ENCODE measurements around the gene DMPK. TPM values are rescaled to one million over a fixed set of nuclear protein-coding genes. Genes with fewer than 3 reads are reported as not detected.

DMPK gene
- polyA plus RNA-seq, 3 donors = 48.6 to 70.8 (median 64.3) TPM

GRCh38 chr19:45790942-45791341 lies 8.7 kb upstream of the DMPK start:
- no peak for DNase-seq

GRCh38 chr19:45789035-45789786 lies 6.9 kb upstream of the DMPK start:
- no peak for DNase-seq

- no peak for DNase-seq
Observed at GRCh38 chr19:45786533-45786894, 4.2 kb upstream of the DMPK start.

- no peak for DNase-seq
Observed at GRCh38 chr19:45785781-45786532, 3.7 kb upstream of the DMPK start.

GRCh38 chr19:45785097-45785496 lies 2.8 kb upstream of the DMPK start:
- DNase-seq = no peak

- no peak for DNase-seq
Observed at GRCh38 chr19:45784096-45784495, 1.8 kb upstream of the DMPK start.

GRCh38 chr19:45782820-45783785 lies 813 bp upstream of the DMPK start:
- DNase-seq = no peak

- no peak for DNase-seq
Observed at GRCh38 chr19:45781214-45782161, 802 bp downstream of the DMPK start.

GRCh38 chr19:45780448-45781213 lies 1.7 kb downstream of the DMPK start:
- no peak for DNase-seq

- DNase-seq = no peak
Observed at GRCh38 chr19:45780146-45780447, 2.2 kb downstream of the DMPK start.

- DNase-seq = peak; percentile 70
Observed at GRCh38 chr19:45779231-45780145, 2.8 kb downstream of the DMPK start.

GRCh38 chr19:45778010-45778661 lies 4.2 kb downstream of the DMPK start:
- DNase-seq = no peak

GRCh38 chr19:45777395-45777961 lies 4.8 kb downstream of the DMPK start:
- DNase-seq = no peak

- DNase-seq = no peak
Observed at GRCh38 chr19:45774765-45775164, 7.5 kb downstream of the DMPK start.

GRCh38 chr19:45773384-45773783 lies 8.9 kb downstream of the DMPK start:
- no peak for DNase-seq

- no peak for DNase-seq
Observed at GRCh38 chr19:45772912-45773311, 9.4 kb downstream of the DMPK start.

GRCh38 chr19:45772130-45772840 lies 10.0 kb downstream of the DMPK start:
- no peak for DNase-seq
